HG02885 (cell line): ENCODE results near the gene TNS1.

Experiments
- ATAC-seq: cut with Tn5 transposase; IDR thresholded peaks from one replicate; pipeline ENCODE4 v1.9.1; 2021; ENCODE audit warnings: mild to moderate bottlenecking; ENCODE audit not compliant: unreplicated experiment, poor library complexity

TNS1 gene

DNA sequence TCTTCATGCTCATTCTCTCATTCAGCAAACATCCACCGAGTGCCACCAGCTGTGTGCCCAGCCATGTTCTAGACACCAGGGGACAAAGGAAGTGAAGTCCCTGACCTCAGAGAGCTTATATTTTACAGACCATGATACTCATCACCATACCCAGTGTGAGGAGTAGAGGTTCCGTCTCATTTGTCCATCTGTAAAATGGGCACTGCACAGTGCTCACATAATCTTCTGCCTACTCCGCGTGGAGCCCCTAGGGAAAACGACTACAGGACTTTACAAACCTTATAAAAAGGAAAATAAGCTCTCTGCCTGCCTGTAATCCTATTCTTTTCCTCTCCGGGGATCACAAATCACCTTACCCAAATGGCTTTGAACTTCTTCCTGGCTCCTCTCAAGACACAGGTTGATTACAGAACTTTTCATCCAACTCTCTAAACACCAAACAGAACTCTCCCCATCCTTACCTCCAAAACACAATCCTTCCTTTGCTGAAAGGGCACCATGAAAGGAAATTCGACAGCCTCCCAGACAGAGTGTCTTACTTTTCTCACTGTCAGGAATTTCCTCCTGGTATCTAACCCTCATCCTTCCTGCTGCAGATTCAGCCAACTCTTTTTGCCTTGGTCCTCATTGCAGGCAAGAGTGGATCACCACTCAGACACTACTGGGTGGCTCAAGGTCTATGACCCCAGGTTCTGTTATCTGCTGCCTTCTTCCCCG, 99.5 kb downstream of the TNS1 start:
- ATAC-seq: no peak

DNA sequence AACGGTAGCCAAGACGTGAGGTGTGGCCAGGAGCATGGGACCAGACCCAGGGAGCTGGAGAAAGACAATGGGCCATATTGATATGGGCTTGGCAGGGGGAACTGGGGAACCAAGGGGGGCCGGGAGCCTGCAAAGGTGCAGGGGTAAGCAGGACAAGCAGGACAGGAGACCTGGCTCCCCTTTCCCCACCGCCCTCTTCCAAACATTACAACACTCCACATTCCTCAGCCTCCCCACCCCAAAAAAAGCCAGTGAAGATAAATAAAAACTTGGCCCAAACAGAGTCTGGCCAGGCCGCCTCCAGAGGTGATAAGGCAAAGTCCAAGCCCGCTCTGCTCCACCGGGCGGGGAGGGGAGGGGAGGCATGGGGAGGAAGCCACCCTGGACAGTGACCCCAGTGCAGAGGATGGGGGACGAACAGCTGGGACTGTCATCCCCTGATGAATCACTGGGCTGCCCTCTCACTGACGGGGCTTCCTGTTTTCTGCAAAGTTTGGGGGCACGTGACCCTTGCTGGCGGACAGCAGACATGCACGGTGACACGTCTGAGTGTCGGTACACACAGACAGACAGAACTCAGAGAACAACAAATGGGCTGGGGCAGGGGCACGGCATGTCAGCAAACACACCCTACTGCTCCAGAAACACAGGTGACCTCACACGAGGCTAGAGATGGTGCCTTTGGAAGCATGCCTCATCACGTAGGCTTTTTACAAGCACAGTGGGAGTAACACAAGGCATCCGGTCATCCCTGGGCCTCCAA, 100.2 kb downstream of the TNS1 start:
- ATAC-seq: no peak

- no peak for ATAC-seq
Measured at GRCh38 chr2:217901835-217902378, 100.9 kb downstream of the TNS1 start.

- no peak for ATAC-seq
Measured at GRCh38 chr2:217901400-217901799, 101.4 kb downstream of the TNS1 start.

GRCh38 chr2:217900780-217901360, 101.9 kb downstream of the TNS1 start:
- ATAC-seq: no peak

- ATAC-seq: no peak
Measured at GRCh38 chr2:217900010-217900779, 102.6 kb downstream of the TNS1 start.

DNA sequence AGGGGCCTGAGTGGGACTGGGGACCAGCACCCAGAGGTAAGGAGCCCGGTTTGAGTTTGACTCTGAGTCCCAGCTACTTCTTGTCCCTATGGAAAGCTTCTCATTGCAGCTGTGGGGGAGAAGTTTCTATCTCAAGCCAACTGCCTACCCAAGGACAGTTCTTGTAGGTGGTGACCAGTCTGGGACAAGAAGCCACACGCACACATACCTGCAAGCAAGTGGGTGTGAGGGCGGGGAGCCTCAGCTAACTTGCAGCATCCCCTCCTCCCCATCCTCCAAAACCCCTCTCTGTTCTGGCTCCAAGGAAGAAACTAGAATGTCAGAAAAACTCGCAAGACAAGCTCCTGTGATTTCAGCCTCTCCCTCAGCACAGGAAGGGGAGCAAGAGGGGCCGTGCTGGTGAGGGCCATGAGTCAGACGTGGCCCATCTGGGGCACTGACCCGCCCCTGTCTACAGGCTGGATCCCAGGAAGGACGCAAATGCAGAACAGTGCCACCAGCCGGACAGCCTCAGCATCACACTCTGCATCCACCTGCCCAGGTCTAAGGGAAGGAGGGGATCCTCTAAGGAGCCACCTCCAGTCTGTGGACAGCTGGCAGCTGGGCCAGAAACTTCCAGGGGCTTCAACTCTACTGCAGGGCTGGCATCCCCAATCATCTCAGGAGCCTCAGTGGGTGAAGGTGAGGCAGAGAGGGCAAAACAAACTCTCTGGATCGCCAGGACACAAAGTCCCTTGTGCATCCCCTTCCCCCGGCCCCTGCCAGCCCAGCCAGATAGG, 103.4 kb downstream of the TNS1 start:
- ATAC-seq: peak; percentile 79

GRCh38 chr2:217897816-217898806, 104.7 kb downstream of the TNS1 start:
- ATAC-seq: no peak

- no peak for ATAC-seq
Measured at GRCh38 chr2:217897091-217897715, 105.6 kb downstream of the TNS1 start.

GRCh38 chr2:217895070-217895635, 107.6 kb downstream of the TNS1 start:
- ATAC-seq: no peak

GRCh38 chr2:217893440-217893839, 109.4 kb downstream of the TNS1 start:
- ATAC-seq: no peak

- ATAC-seq: no peak
Measured at GRCh38 chr2:217892560-217892959, 110.2 kb downstream of the TNS1 start.

DNA sequence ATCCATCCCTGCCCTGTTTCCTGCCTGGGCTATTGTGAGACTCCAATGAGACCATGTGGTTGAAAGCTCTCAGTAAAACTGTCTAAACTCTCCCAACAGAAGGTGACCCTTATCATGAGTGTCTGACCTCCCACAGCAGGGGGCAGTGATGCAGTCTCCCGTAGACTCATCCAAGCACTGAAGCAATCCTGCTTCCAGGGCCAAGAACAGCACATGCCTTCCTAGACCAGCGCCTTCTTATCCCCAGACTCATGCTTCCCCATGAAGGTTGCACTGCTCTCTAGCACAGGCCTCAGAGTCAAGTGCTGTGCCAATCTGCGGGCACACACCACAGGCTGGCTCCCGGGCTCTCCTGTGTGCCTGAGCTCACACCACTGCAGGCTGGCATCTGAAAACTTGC, 112.3 kb downstream of the TNS1 start:
- ATAC-seq: no peak

- no peak for ATAC-seq
Measured at GRCh38 chr2:217889656-217890055, 113.1 kb downstream of the TNS1 start.

GRCh38 chr2:217887841-217888701, 114.7 kb downstream of the TNS1 start:
- no peak for ATAC-seq

- ATAC-seq: peak; percentile 51
Measured at GRCh38 chr2:217886720-217887309, 116.0 kb downstream of the TNS1 start.
